ENCODE measurements around the gene EVC2. TPM values are rescaled to one million over a fixed set of nuclear protein-coding genes. Genes with fewer than 3 reads are reported as not detected.

The EVC2 gene
- total RNA-seq, 6 experiments from 2014 or later, result 0.24 to 0.93 (median 0.53) TPM

GRCh38 chr4:5753766-5754528, 45.6 kb upstream of the EVC2 start:
- WGBS (ENCODE audit: insufficient coverage, low coverage, low lambda C conversion rate, missing lambda C conversion rate), result 98% methylated on average over 8 of the region's 19 CpGs
- no peak overlapping the region for H3K27ac ChIP-seq
- no peak for DNase-seq

GRCh38 chr4:5753366-5753765, 45.0 kb upstream of the EVC2 start:
- Histone ChIP-seq H3K36me3 (no peaks in the 10 kb centered on the region), H3K27ac (no peak overlapping the region), H3K9me3 (no peaks in the 10 kb centered on the region), H3K4me3 (no peak overlapping the region), H3K27me3 (no peaks in the 10 kb centered on the region), H3K4me1 (no peaks in the 10 kb centered on the region)
- intact Hi-C loops (cut with DNase I), result no loop called here
- WGBS (ENCODE audit: insufficient coverage, low coverage, low lambda C conversion rate, missing lambda C conversion rate), result 83% methylated on average over 1 of the region's 7 CpGs
- ATAC-seq (no peak), DNase-seq (no peak)
- TF ChIP-seq CTCF (IDR thresholded peaks at IDR 0.05) (no peak), POLR2A (IDR thresholded peaks at IDR 0.05) (no peak)

More at GRCh38 chr4:5753766-5754528, 45.6 kb upstream of the EVC2 start:
- Histone ChIP-seq H3K27me3 (no peaks in the 10 kb centered on the region), H3K36me3 (no peaks in the 10 kb centered on the region), H3K4me3 (no peak overlapping the region), H3K4me1 (no peaks in the 10 kb centered on the region), H3K9me3 (no peaks in the 10 kb centered on the region)
- no peak for TF ChIP-seq POLR2A (IDR thresholded peaks at IDR 0.05)
- peak; percentile 23 to 71 (median 51) for ATAC-seq
- intact Hi-C loops (cut with DNase I), result no loop called here

- ATAC-seq (no peak), DNase-seq (no peak)
- no peaks in the 10 kb centered on the region for H3K36me3 ChIP-seq
- no peak for TF ChIP-seq POLR2A (IDR thresholded peaks at IDR 0.05)
- TF ChIP-seq CTCF (IDR thresholded peaks at IDR 0.05), result no peak
- H3K4me1 ChIP-seq, result no peaks in the 10 kb centered on the region
- no peaks in the 10 kb centered on the region for H3K27me3 ChIP-seq
- no peak overlapping the region for H3K4me3 ChIP-seq
- no peaks in the 10 kb centered on the region for H3K9me3 ChIP-seq
- WGBS (ENCODE audit: insufficient coverage, low coverage, low lambda C conversion rate, missing lambda C conversion rate), result 76% methylated on average over 6 of the region's 26 CpGs
- intact Hi-C loops (cut with DNase I), result no loop called here
- no peak overlapping the region for H3K27ac ChIP-seq
These were observed 44.2 kb upstream of the EVC2 start for GRCh38 chr4:5752376-5753184.

GRCh38 chr4:5751666-5752375, 43.5 kb upstream of the EVC2 start:
- Histone ChIP-seq H3K9me3 (no peaks in the 10 kb centered on the region), H3K27ac (no peak overlapping the region), H3K36me3 (no peaks in the 10 kb centered on the region), H3K27me3 (no peaks in the 10 kb centered on the region), H3K4me1 (no peaks in the 10 kb centered on the region), H3K4me3 (no peak overlapping the region)
- 85% methylated on average over 4 of the region's 14 CpGs for WGBS (ENCODE audit: insufficient coverage, low coverage, low lambda C conversion rate, missing lambda C conversion rate)
- ATAC-seq (no peak), DNase-seq (no peak)
- TF ChIP-seq POLR2A (IDR thresholded peaks at IDR 0.05) (no peak), CTCF (IDR thresholded peaks at IDR 0.05) (no peak)
- intact Hi-C loops (cut with DNase I), result no loop called here
